HepG2 (cell line): Measurements from ENCODE around the gene MAGI1. TPM values are rescaled to one million over a fixed set of nuclear protein-coding genes. Genes with fewer than 3 reads are reported as not detected.

Experiments used
- ATAC-seq: fragments of 200-7000 bp; cut with Tn5 transposase; 3 replicates; pipeline ENCODE4 v1.9.1; 2020; ENCODE audit warnings: mild to moderate bottlenecking, moderate library complexity
- BruUV-seq: library from RNA; stranded (reverse); fragments of 400-500 nt; replicated peaks from 2 replicates; lab custom pipeline; 2021; lab: Mats Ljungman, UMichigan
- CTCF ChIA-PET: fragments of 300-600 bp; formaldehyde crosslinking; extraction: SDS; loops from one replicate; lab custom pipeline; 2021; ENCODE audit warnings: low total read pairs, inconsistent platforms, low intra/inter-chr PET ratio; lab: Yijun Ruan, JAX
- POLR2A ChIA-PET: fragments of 350-600 bp; sonication (Branson Sonifier 250); formaldehyde crosslinking; loops from one replicate; lab custom pipeline; 2020; ENCODE audit warnings: antibody characterized with exemption, inconsistent platforms; lab: Yijun Ruan, JAX
- DNase-seq: peaks from one replicate; pipeline ENCODE4 v3.0.0-alpha.2; 2015; ENCODE audit warnings: low spot score
- FAIRE-seq: peaks from 3 replicates; lab custom pipeline; 2011; peaks lifted over from hg19 to GRCh38; lab: Jason Lieb, UNC
- H2AFZ ChIP-seq: one replicate; pipeline ENCODE4 v1.6.1; 2011; ENCODE audit warnings: low read length, inconsistent platforms
- H3K27ac ChIP-seq: fragments of 300-600 bp; 3 replicates; pipeline ENCODE4 v1.8.0; 2011; ENCODE audit warnings: mixed run types, mild to moderate bottlenecking, mixed read lengths, low read length, inconsistent platforms; ENCODE audit not compliant: insufficient read depth; ENCODE audit errors: extremely low read length
- H3K27me3 ChIP-seq, 2 experiments: fragments of 200-600 bp in 1 of 2; 2 replicates in 1 of 2; 3 replicates in 1 of 2; pipeline versions ENCODE4 v1.6.0 to v1.8.0; 2011; ENCODE audit warnings: low read length in 2 of 2, mild to moderate bottlenecking in 2 of 2, moderate library complexity in 2 of 2, inconsistent platforms in 1 of 2; ENCODE audit not compliant: insufficient read depth in 2 of 2, control insufficient read depth in 1 of 2
- H3K36me3 ChIP-seq, 2 experiments: fragments of 200-600 bp in 1 of 2; replicated peaks in 1 of 2; 2 replicates in 1 of 2; 3 replicates in 1 of 2; pipeline versions ENCODE4 v1.5.1 to v1.8.0; 2011; ENCODE audit warnings: low read length in 2 of 2, inconsistent platforms in 1 of 2; ENCODE audit not compliant: insufficient read depth in 2 of 2, control insufficient read depth in 1 of 2
- H3K4me1 ChIP-seq: 2 replicates; pipeline ENCODE4 v1.5.1; 2012; ENCODE audit warnings: low read length, inconsistent platforms; ENCODE audit not compliant: insufficient read depth
- H3K4me2 ChIP-seq: 2 replicates; pipeline ENCODE4 v1.6.0; 2011; ENCODE audit warnings: low read depth, low read length, inconsistent platforms
- H3K4me3 ChIP-seq, 3 experiments: fragments of 200-600 bp in 1 of 3; sonication (generic), shearing (Covaris generic) in 1 of 3; replicated peaks in 1 of 3; 2 replicates each; pipeline ENCODE4 v1.5.1; 2011 to 2016; ENCODE audit warnings: low read length in 3 of 3, inconsistent platforms in 2 of 3, low read depth in 2 of 3, mild to moderate bottlenecking in 2 of 3, control low read depth in 1 of 3, mixed read lengths in 1 of 3; ENCODE audit not compliant: insufficient read depth in 1 of 3
- H3K79me2 ChIP-seq: one replicate; pipeline ENCODE4 v1.6.1; 2011; ENCODE audit warnings: low read length, inconsistent platforms; ENCODE audit not compliant: insufficient read depth
- H3K9ac ChIP-seq: 2 replicates; pipeline ENCODE4 v1.6.0; 2011; ENCODE audit warnings: mild to moderate bottlenecking, low read depth, low read length, inconsistent platforms; ENCODE audit not compliant: insufficient read depth
- H3K9me3 ChIP-seq: 2 replicates; pipeline ENCODE4 v1.5.1; 2012; ENCODE audit warnings: mild to moderate bottlenecking, low read length
- H4K20me1 ChIP-seq: 2 replicates; pipeline ENCODE4 v1.6.0; 2011; ENCODE audit warnings: inconsistent platforms, mild to moderate bottlenecking, low read length, moderate library complexity; ENCODE audit not compliant: insufficient read depth
- CCAR2 ChIP-seq: fragments of 200-400 bp; formaldehyde crosslinking; optimal IDR thresholded peaks from 2 replicates; pipeline ENCODE3; 2018; ENCODE audit warnings: low read depth, mild to moderate bottlenecking, low read length, moderate library complexity
- GRHL1 ChIP-seq: sonication (generic); formaldehyde crosslinking; conservative IDR thresholded peaks from 2 replicates; pipeline ENCODE4 v1.8.0; 2022; ENCODE audit warnings: missing genetic modification reagents
- RBFOX2 ChIP-seq: fragments of 200-400 bp; formaldehyde crosslinking; IDR thresholded peaks from 2 replicates; pipeline ENCODE4 v1.6.1; 2017; ENCODE audit warnings: low read depth, mild to moderate bottlenecking, low read length
- ZNF253 ChIP-seq: sonication (generic); formaldehyde crosslinking; IDR thresholded peaks from 2 replicates; pipeline ENCODE4 v1.8.0; 2022; ENCODE audit warnings: mild to moderate bottlenecking, missing genetic modification reagents, borderline replicate concordance
- ZNF414 ChIP-seq: sonication (generic); formaldehyde crosslinking; IDR thresholded peaks from 2 replicates; pipeline ENCODE4 v1.5.0; 2020; ENCODE audit warnings: missing genetic modification reagents
- ZNF558 ChIP-seq: sonication (generic); formaldehyde crosslinking; IDR thresholded peaks from 2 replicates; pipeline ENCODE4 v1.9.0; 2022; ENCODE audit warnings: mild to moderate bottlenecking, missing genetic modification reagents, borderline replicate concordance
- WGBS: methylation state at CpG from one replicate; pipeline ENCODE4 v1.1.6; 2017; ENCODE audit warnings: low lambda C conversion rate; 5-methylcytosine and 5-hydroxymethylcytosine counted together
- in situ Hi-C: cut with HindIII; loops from 2 replicates; pipeline ENCODE4 v1.10.0; 2017; ENCODE audit warnings: low pct_unique_long_range_greater_than_20kb; ENCODE audit not compliant: extremely low pct_ligation_motif_present
- intact Hi-C: fragments of 100-400 bp; cut with micrococcal nuclease; formaldehyde crosslinking; loops from one replicate; pipeline ENCODE4 v1.10.0; 2022; ENCODE audit not compliant: unreplicated experiment
- polyA plus RNA-seq, 8 experiments: library from polyadenylated mRNA; depleted of rRNA in 3 of 8; stranded (reverse) in 7 of 8; unstranded in 1 of 8; fragments of >200 nt; fragmentation: Illumina TruSeq in 4 of 8; extraction: Trizol in 4 of 8; gene quantifications; 2 replicates each; pipeline versions ENCODE4 v1.2.1 to v1.2.3, GENCODE V29; 2011 to 2016; ENCODE audit warnings: low read depth in 4 of 8, missing spikeins in 1 of 8, mixed read lengths in 1 of 8; ENCODE audit not compliant: insufficient read depth in 1 of 8
- total RNA-seq, 5 experiments: library from RNA; depleted of rRNA; stranded (reverse); fragments of >200 nt; fragmentation: Illumina TruSeq; extraction: Trizol; gene quantifications; 2 replicates each; pipeline ENCODE4 v1.2.3, GENCODE V29; 2016; ENCODE audit warnings: low read depth in 1 of 5

Gene MAGI1
- total and polyA plus RNA-seq, 2 of the 13 experiments (the other 11 are each of a cell fraction or from before 2014, with no cell fraction given): 22.2 to 26.0 TPM

GRCh38 chr3:65742914-65743313, 295.8 kb downstream of the MAGI1 start:
- TF ChIP-seq GRHL1 (CRISPR knock-in tag) (no peak), ZNF558 (CRISPR knock-in tag) (no peak), CCAR2 (no peak), ZNF414 (CRISPR knock-in tag) (no peak), RBFOX2 (no peak)
- 97% methylated on average over 1 of the region's 1 CpG for WGBS
- ChIA-PET CTCF (no interaction called here), POLR2A (no interaction called here)
- 0 out of 2 replicates have a peak, but pooled peaks cover 7% of the 10 kb centered on the region for H4K20me1 ChIP-seq
- H3K36me3 ChIP-seq: peaks cover 0 to 8% of the 10 kb centered on the region in 2 experiments; a peak in 3 of 5 replicates
- peaks cover 6% of the 10 kb centered on the region for H3K79me2 ChIP-seq
- no TSS peak for BruUV-seq
- H3K9ac ChIP-seq: no peak overlapping the region
- no peak overlapping the region for H2AFZ ChIP-seq
- no peak for FAIRE-seq
- H3K4me2 ChIP-seq: no peak overlapping the region
- H3K4me1 ChIP-seq: no peaks in the 10 kb centered on the region
- H3K27ac ChIP-seq: no peak overlapping the region
- no peak overlapping the region for H3K4me3 ChIP-seq
- intact Hi-C loops: no loop called here
- no peaks in the 10 kb centered on the region for H3K9me3 ChIP-seq
- H3K27me3 ChIP-seq: no peaks in the 10 kb centered on the region
- no peak for ATAC-seq
- DNase-seq: no peak
- in situ Hi-C loops: no loop called here

- CTCF ChIA-PET: no interaction called here
- Histone ChIP-seq H4K20me1 (0 out of 2 replicates have a peak, but pooled peaks cover 3% of the 10 kb centered on the region), H3K9me3 (no peaks in the 10 kb centered on the region), H3K27ac (no peak overlapping the region), H3K79me2 (peaks cover 6% of the 10 kb centered on the region), H3K36me3 (peaks cover 0 to 8% of the 10 kb centered on the region in 2 experiments; a peak in 3 of 5 replicates), H3K4me3 (no peak overlapping the region), H3K4me2 (no peak overlapping the region), H3K9ac (no peak overlapping the region), H2AFZ (no peak overlapping the region), H3K27me3 (no peaks in the 10 kb centered on the region), H3K4me1 (no peaks in the 10 kb centered on the region)
- FAIRE-seq (no peak), DNase-seq (no peak), ATAC-seq (no peak)
- intact Hi-C loops (no loop called here), in situ Hi-C loops (no loop called here)
- 94% methylated on average over 4 of the region's 4 CpGs for WGBS
- no peak for TF ChIP-seq ZNF253 (CRISPR knock-in tag)
- no TSS peak for BruUV-seq
- POLR2A ChIA-PET: no interaction called here
These were observed 297.2 kb downstream of the MAGI1 start for GRCh38 chr3:65741540-65741939.
